HEK293 (cell line): ENCODE measurements around the gene NFKBIE.
A peak's percentile ranks its signal among the peaks of the same experiment; 100 is the strongest.

Experiments
- CTCF ChIA-PET: fragments of 350-600 bp; formaldehyde crosslinking; extraction: SDS; loops from one replicate; lab custom pipeline; 2021; ENCODE audit warnings: antibody characterized with exemption; lab: Yijun Ruan, JAX
- POLR2A ChIA-PET: fragments of 300-600 bp; formaldehyde crosslinking; extraction: SDS; loops from one replicate; lab custom pipeline; 2020; ENCODE audit warnings: antibody characterized with exemption, inconsistent platforms; lab: Yijun Ruan, JAX
- H3K27ac ChIP-seq: fragments of 200-500 bp; sonication (Bioruptor generic); 2 replicates; pipeline ENCODE4 v1.5.1; 2014; ENCODE audit warnings: low read depth, low read length, control low read depth, inconsistent platforms; ENCODE audit errors: extremely low read depth
- H3K36me3 ChIP-seq, 2 experiments: fragments of 200-500 bp in 1 of 2; sonication (Bioruptor generic) in 1 of 2; 1 replicate in 1 of 2; 2 replicates in 1 of 2; pipeline ENCODE4 v1.5.1; 2014 to 2017; ENCODE audit warnings: inconsistent platforms in 2 of 2, low read length in 2 of 2; ENCODE audit not compliant: control insufficient read depth in 2 of 2, insufficient read depth in 1 of 2
- H3K4me1 ChIP-seq: fragments of 200-500 bp; sonication (Bioruptor generic); 2 replicates; pipeline ENCODE4 v1.5.1; 2014; ENCODE audit warnings: mild to moderate bottlenecking, low read length, inconsistent platforms; ENCODE audit not compliant: control insufficient read depth, insufficient read depth
- H3K4me3 ChIP-seq: 2 replicates; pipeline ENCODE4 v1.5.1; 2011; ENCODE audit warnings: low read depth, mild to moderate bottlenecking, control low read depth, low read length, moderate library complexity
- H3K9me3 ChIP-seq: fragments of 200-500 bp; sonication (Bioruptor generic); 2 replicates; pipeline ENCODE4 v1.5.1; 2014; ENCODE audit warnings: low read depth, low read length, inconsistent platforms; ENCODE audit not compliant: control insufficient read depth, insufficient read depth
- BCL11A ChIP-seq: fragments of 450-650 bp; formaldehyde crosslinking; IDR thresholded peaks from 2 replicates; pipeline ENCODE4 v1.5.1; 2016; ENCODE audit warnings: low read depth, missing biosample characterization, missing genetic modification characterization
- EGR2 ChIP-seq: fragments of 450-650 bp; formaldehyde crosslinking; IDR thresholded peaks from 2 replicates; pipeline ENCODE4 v1.5.1; 2016; ENCODE audit warnings: low read depth, missing biosample characterization, missing genetic modification characterization
- GFI1B ChIP-seq: fragments of 450-650 bp; formaldehyde crosslinking; IDR thresholded peaks from 2 replicates; pipeline ENCODE4 v1.5.1; 2016; ENCODE audit warnings: missing biosample characterization, missing genetic modification characterization
- HOXC10 ChIP-seq: sonication (generic); formaldehyde crosslinking; IDR thresholded peaks from 2 replicates; pipeline ENCODE4 v1.8.1; 2023; ENCODE audit warnings: mild to moderate bottlenecking, missing genetic modification reagents
- MEIS1 ChIP-seq: sonication (generic); formaldehyde crosslinking; IDR thresholded peaks from 2 replicates; pipeline ENCODE4 v1.8.1; 2022; ENCODE audit warnings: missing genetic modification reagents, mild to moderate bottlenecking, borderline replicate concordance
- REPIN1 ChIP-seq: fragments of 450-650 bp; formaldehyde crosslinking; IDR thresholded peaks from 2 replicates; pipeline ENCODE4 v1.5.1; 2017; ENCODE audit warnings: missing biosample characterization, missing genetic modification characterization, low read depth
- SP3 ChIP-seq: fragments of 450-650 bp; formaldehyde crosslinking; IDR thresholded peaks from 2 replicates; pipeline ENCODE4 v1.5.1; 2016; ENCODE audit warnings: missing biosample characterization, missing genetic modification characterization
- ZNF146 ChIP-seq: fragments of 450-650 bp; formaldehyde crosslinking; IDR thresholded peaks from 2 replicates; pipeline ENCODE4 v1.5.1; 2016; ENCODE audit warnings: missing biosample characterization, missing genetic modification characterization
- ZNF18 ChIP-seq: fragments of 450-650 bp; formaldehyde crosslinking; IDR thresholded peaks from 2 replicates; pipeline ENCODE4 v1.5.1; 2016; ENCODE audit warnings: missing biosample characterization, missing genetic modification characterization
- ZNF214 ChIP-seq: fragments of 450-650 bp; formaldehyde crosslinking; IDR thresholded peaks from 2 replicates; pipeline ENCODE4 v1.5.1; 2017; ENCODE audit warnings: missing biosample characterization, mild to moderate bottlenecking, missing genetic modification characterization, borderline replicate concordance
- ZNF48 ChIP-seq: fragments of 450-650 bp; formaldehyde crosslinking; IDR thresholded peaks from 2 replicates; pipeline ENCODE4 v1.5.1; 2016; ENCODE audit warnings: missing biosample characterization, missing genetic modification characterization
- ZNF621 ChIP-seq: fragments of 450-650 bp; formaldehyde crosslinking; IDR thresholded peaks from 2 replicates; pipeline ENCODE4 v1.5.1; 2017; ENCODE audit warnings: missing biosample characterization, missing genetic modification characterization
- ZNF664 ChIP-seq: fragments of 450-650 bp; formaldehyde crosslinking; IDR thresholded peaks from 2 replicates; pipeline ENCODE4 v1.5.1; 2016; ENCODE audit warnings: missing biosample characterization, missing genetic modification characterization
- TF ChIP-seq, protein P1 (sequence below): fragments of 450-650 bp; formaldehyde crosslinking; IDR thresholded peaks from 2 replicates; pipeline ENCODE4 v1.5.1; 2016; ENCODE audit warnings: missing biosample characterization, missing genetic modification characterization
- TF ChIP-seq, protein P2 (sequence below): fragments of 450-650 bp; formaldehyde crosslinking; IDR thresholded peaks from 2 replicates; pipeline ENCODE4 v1.5.1; 2016; ENCODE audit warnings: missing biosample characterization, missing genetic modification characterization

The NFKBIE gene

DNA sequence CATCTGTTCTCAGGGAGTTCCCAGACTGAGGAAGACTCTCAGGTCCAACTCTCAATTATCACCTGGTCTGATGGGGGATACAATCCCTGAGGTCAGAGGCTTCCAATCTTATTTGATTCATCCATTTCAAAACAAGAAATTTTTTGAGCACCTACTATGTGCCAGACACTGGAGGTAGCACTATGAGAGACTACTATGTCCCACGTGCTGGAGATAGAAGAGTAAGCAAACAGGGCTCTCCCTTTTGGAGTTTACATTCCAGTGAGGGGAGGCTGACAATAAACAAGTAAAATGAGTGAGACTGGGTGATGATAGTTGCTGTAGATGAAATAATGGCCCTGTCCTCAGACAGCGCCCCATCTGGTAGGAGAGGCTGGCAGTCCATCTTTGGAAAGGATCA, 21.4 kb upstream of the NFKBIE start (continued):
- TF ChIP-seq ZNF18 (tag by site-specific recombination) = no peak

DNA sequence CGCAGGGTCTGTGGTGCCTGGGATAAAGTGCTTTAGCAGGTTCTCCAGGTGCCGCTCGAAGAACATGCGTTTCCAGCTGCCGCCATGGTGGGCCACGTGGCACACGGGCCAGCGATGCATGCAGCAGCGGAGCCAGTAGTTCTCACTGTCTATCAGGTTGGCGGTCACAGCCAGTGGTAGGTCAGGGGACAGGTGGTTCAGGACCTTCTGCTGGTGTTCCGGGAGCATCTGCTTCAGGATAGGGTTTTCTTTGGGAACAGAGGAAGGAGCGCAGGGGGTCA, 20.9 kb upstream of the NFKBIE start:
- Histone ChIP-seq H3K36me3 (no peaks in the 10 kb centered on the region), H3K4me3 (no peak overlapping the region), H3K27ac (no peak overlapping the region), H3K9me3 (no peaks in the 10 kb centered on the region), H3K4me1 (no peaks in the 10 kb centered on the region)
- ChIA-PET CTCF (interaction anchor here (0.9 to 2.2 kb wide), 2 partner anchors 19 to 52 kb away, joined by 3 to 8 read pairs; no protein-coding TSS in a partner anchor), POLR2A (interaction anchor here (1.3 kb wide), 1 partner anchor 12 kb away, joined by 3 read pairs; no protein-coding TSS in a partner anchor)
- TF ChIP-seq MEIS1 (CRISPR knock-in tag) (no peak), REPIN1 (tag by site-specific recombination) (no peak), ZNF146 (tag by site-specific recombination) (no peak), GFI1B (no peak), BCL11A (tag by site-specific recombination) (no peak), ZNF621 (tag by site-specific recombination) (no peak), ZNF48 (tag by site-specific recombination) (no peak), ZNF214 (tag by site-specific recombination) (no peak), EGR2 (no peak), SP3 (tag by site-specific recombination) (no peak)

DNA sequence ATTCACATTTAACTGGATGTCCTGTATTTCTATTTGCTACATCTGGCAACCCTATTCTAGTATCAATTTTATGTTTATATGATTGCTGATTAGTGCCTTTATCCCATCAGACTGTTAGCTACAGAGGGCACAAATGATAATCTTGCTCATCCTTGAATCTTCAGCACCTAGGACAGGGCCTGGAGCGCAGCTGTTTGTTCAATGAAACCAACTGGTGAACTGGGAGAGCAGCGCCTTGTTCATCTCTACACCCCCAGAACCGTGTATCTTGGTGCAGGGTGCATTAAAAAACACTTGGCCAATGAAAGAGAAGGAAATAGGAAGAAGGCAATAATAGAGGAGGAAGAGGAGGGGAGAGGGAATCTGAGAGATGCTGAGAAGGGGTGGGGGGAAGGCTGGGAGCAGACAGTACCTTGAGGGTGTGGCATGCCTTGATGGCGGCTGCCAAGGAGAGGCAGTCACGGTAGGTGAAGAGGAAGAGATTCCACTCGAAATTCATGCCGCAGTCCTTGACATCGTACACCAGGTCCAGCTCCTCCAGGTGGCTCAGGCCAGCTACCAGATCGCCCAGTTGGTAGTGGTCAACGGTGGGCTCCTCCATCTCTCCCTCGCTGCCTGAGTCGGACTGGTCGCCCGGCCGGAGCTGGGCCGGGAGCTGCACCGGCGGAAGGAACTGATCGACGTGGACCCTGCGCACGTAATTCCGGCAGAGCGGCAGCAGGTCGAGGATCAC, 20.4 kb upstream of the NFKBIE start:
- no peaks in the 10 kb centered on the region for H3K36me3 ChIP-seq
- H3K4me1 ChIP-seq = no peaks in the 10 kb centered on the region
- CTCF ChIA-PET = interaction anchor here (0.6 to 2.2 kb wide), 5 partner anchors 18 to 678 kb away, joined by 3 to 8 read pairs (median 3); no protein-coding TSS in a partner anchor
- no peaks in the 10 kb centered on the region for H3K9me3 ChIP-seq
- H3K27ac ChIP-seq = no peak overlapping the region
- TF ChIP-seq ZNF664 (tag by site-specific recombination) (no peak), HOXC10 (no peak)
- TF ChIP-seq, protein P1, sequence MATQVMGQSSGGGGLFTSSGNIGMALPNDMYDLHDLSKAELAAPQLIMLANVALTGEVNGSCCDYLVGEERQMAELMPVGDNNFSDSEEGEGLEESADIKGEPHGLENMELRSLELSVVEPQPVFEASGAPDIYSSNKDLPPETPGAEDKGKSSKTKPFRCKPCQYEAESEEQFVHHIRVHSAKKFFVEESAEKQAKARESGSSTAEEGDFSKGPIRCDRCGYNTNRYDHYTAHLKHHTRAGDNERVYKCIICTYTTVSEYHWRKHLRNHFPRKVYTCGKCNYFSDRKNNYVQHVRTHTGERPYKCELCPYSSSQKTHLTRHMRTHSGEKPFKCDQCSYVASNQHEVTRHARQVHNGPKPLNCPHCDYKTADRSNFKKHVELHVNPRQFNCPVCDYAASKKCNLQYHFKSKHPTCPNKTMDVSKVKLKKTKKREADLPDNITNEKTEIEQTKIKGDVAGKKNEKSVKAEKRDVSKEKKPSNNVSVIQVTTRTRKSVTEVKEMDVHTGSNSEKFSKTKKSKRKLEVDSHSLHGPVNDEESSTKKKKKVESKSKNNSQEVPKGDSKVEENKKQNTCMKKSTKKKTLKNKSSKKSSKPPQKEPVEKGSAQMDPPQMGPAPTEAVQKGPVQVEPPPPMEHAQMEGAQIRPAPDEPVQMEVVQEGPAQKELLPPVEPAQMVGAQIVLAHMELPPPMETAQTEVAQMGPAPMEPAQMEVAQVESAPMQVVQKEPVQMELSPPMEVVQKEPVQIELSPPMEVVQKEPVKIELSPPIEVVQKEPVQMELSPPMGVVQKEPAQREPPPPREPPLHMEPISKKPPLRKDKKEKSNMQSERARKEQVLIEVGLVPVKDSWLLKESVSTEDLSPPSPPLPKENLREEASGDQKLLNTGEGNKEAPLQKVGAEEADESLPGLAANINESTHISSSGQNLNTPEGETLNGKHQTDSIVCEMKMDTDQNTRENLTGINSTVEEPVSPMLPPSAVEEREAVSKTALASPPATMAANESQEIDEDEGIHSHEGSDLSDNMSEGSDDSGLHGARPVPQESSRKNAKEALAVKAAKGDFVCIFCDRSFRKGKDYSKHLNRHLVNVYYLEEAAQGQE = peak; percentile 96
- TF ChIP-seq, protein P2, sequence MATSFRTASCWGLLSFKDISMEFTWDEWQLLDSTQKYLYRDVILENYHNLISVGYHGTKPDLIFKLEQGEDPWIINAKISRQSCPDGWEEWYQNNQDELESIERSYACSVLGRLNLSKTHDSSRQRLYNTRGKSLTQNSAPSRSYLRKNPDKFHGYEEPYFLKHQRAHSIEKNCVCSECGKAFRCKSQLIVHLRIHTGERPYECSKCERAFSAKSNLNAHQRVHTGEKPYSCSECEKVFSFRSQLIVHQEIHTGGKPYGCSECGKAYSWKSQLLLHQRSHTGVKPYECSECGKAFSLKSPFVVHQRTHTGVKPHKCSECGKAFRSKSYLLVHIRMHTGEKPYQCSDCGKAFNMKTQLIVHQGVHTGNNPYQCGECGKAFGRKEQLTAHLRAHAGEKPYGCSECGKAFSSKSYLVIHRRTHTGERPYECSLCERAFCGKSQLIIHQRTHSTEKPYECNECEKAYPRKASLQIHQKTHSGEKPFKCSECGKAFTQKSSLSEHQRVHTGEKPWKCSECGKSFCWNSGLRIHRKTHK = no peak
- TF ChIP-seq, all 188 proteins: peak for 1
- H3K4me3 ChIP-seq = no peak overlapping the region
- POLR2A ChIA-PET = interaction anchor here (0.6 to 1.3 kb wide), 2 partner anchors 9 to 12 kb away, joined by 3 to 5 read pairs; no protein-coding TSS in a partner anchor
